Fibroblast of lung (primary cell): ENCODE data around the gene ECD. TPM values are rescaled to one million over a fixed set of nuclear protein-coding genes. Genes with fewer than 3 reads are reported as not detected.
A peak's percentile ranks its signal among the peaks of the same experiment; 100 is the strongest.

Experiments used
- DNase-seq, 2 donors: peaks; one replicate each; pipeline versions ENCODE4 v3.0.0 to v3.0.0-alpha.2; 2010; ENCODE audit warnings: low read depth in 2 of 2
- H2AFZ ChIP-seq: 2 replicates; pipeline ENCODE4 v1.5.1; 2012; ENCODE audit warnings: low read length, control low read depth, inconsistent platforms
- H3K27ac ChIP-seq: 2 replicates; pipeline ENCODE4 v1.5.1; 2011; ENCODE audit warnings: low read length, control low read depth; ENCODE audit not compliant: insufficient read depth
- H3K27me3 ChIP-seq: 2 replicates; pipeline ENCODE4 v1.5.1; 2011; ENCODE audit warnings: mild to moderate bottlenecking, low read length; ENCODE audit not compliant: control insufficient read depth, insufficient read depth
- H3K36me3 ChIP-seq: 2 replicates; pipeline ENCODE4 v1.5.1; 2011; ENCODE audit warnings: low read length; ENCODE audit not compliant: control insufficient read depth, insufficient read depth
- H3K4me1 ChIP-seq: 2 replicates; pipeline ENCODE4 v1.5.1; 2011; ENCODE audit warnings: low read length; ENCODE audit not compliant: control insufficient read depth, insufficient read depth; ENCODE audit errors: extremely low read depth
- H3K4me2 ChIP-seq: 2 replicates; pipeline ENCODE4 v1.5.1; 2011; ENCODE audit warnings: low read length, control low read depth; ENCODE audit not compliant: insufficient read depth; ENCODE audit errors: extremely low read depth
- H3K4me3 ChIP-seq, 4 experiments: fragments of 200-600 bp in 1 of 4; sonication (generic) in 1 of 4; replicated peaks in 1 of 4; 2 replicates each; pipeline ENCODE4 v1.5.1; 2011 to 2016; ENCODE audit warnings: low read length in 4 of 4, low read depth in 3 of 4, mild to moderate bottlenecking in 3 of 4, control low read depth in 2 of 4, inconsistent platforms in 1 of 4, mixed read lengths in 1 of 4; ENCODE audit not compliant: insufficient read depth in 1 of 4; ENCODE audit errors: control extremely low read depth in 1 of 4
- H3K79me2 ChIP-seq: 2 replicates; pipeline ENCODE4 v1.5.1; 2012; ENCODE audit warnings: mild to moderate bottlenecking, low read length, inconsistent platforms; ENCODE audit not compliant: control insufficient read depth, insufficient read depth
- H3K9ac ChIP-seq: 2 replicates; pipeline ENCODE4 v1.5.1; 2011; ENCODE audit warnings: mild to moderate bottlenecking, low read length, control low read depth; ENCODE audit not compliant: insufficient read depth
- H3K9me3 ChIP-seq: 2 replicates; pipeline ENCODE4 v1.5.1; 2012; ENCODE audit warnings: low read depth, low read length; ENCODE audit not compliant: control insufficient read depth, insufficient read depth
- H4K20me1 ChIP-seq: 2 replicates; pipeline ENCODE4 v1.5.1; 2011; ENCODE audit warnings: low read length; ENCODE audit not compliant: control insufficient read depth, insufficient read depth; ENCODE audit errors: extremely low read depth
- CTCF ChIP-seq, 2 donors: IDR thresholded peaks in 1 of 2; conservative IDR thresholded peaks in 1 of 2; 1 replicate in 1 of 2; 2 replicates in 1 of 2; pipeline ENCODE4 v1.5.1; 2011 to 2012; ENCODE audit warnings: low read length in 2 of 2, control low read depth in 1 of 2, inconsistent platforms in 1 of 2, low read depth in 1 of 2, mild to moderate bottlenecking in 1 of 2
- EZH2 ChIP-seq: IDR thresholded peaks from 2 replicates; pipeline ENCODE4 v1.5.1; 2012; ENCODE audit warnings: low read length, control low read depth, mild to moderate bottlenecking; ENCODE audit errors: missing control alignments
- polyA plus RNA-seq, 2 donors: library from polyadenylated mRNA; depleted of rRNA in 1 of 2; stranded (reverse) in 1 of 2; unstranded in 1 of 2; fragments of >200 nt; gene quantifications; 2 replicates each; pipeline ENCODE4 v1.2.1, GENCODE V29; 2011 to 2012; ENCODE audit warnings: missing spikeins in 1 of 2
- total RNA-seq: library from RNA; depleted of rRNA; stranded (reverse); fragments of >200 nt; gene quantifications from 2 replicates; pipeline ENCODE4 v1.2.1, GENCODE V29; 2014

Gene ECD
- total and polyA plus RNA-seq, 2 donors (not counting 1 experiment from before 2014, with no cell fraction given) = 22.0 to 40.9 TPM

GRCh38 chr10:73161079-73161478 lies 6.7 kb downstream of the ECD start:
- DNase-seq = no peak
- H3K4me1 ChIP-seq = no peaks in the 10 kb centered on the region
- H2AFZ ChIP-seq = no peak overlapping the region
- H3K79me2 ChIP-seq = peaks cover 39% of the 10 kb centered on the region
- no peaks in the 10 kb centered on the region for H3K27me3 ChIP-seq
- H3K9ac ChIP-seq = no peak overlapping the region
- H3K9me3 ChIP-seq = no peaks in the 10 kb centered on the region
- H3K36me3 ChIP-seq = peaks cover 4% of the 10 kb centered on the region
- no peak overlapping the region for H3K4me2 ChIP-seq
- H3K4me3 ChIP-seq = no peak overlapping the region
- no peak overlapping the region for H3K27ac ChIP-seq
- TF ChIP-seq EZH2 (no peak), CTCF (conservative IDR thresholded peaks at IDR 0.05 in 1 of 2, IDR thresholded peaks at IDR 0.05 in 1 of 2; ENCODE audit: low read depth in 1 of 2, low read length in 2 of 2) (no peak)
- no peaks in the 10 kb centered on the region for H4K20me1 ChIP-seq

DNA sequence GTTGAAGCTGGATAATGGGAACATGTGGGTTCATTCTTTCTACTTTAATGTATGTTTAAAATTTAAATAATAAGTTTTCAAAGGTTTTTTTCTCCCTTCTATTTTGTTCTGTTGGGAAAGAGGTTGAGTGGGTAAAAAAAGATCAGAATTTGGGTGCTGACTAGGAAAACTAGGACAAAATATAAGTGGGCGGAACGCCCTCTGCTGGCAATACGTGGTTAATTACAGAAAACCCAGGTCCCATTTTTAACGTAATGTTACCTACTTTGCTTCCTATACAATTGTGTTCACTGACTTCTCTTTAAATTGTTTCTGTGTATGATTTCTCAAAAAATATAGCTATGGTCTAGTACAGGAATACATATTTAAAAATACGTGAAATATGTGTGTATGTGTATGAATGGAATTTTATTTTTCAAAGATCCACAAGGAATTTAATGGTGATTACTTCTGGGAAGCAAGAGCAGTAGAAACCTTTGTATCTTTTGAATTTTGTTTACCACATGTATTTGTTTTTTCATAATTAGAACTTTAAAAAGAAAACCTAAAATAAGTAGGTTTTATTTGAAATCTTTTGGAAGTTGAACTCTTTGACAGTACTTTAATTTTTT lies 8.7 kb downstream of the ECD start:
- H3K79me2 ChIP-seq = peaks cover 28% of the 10 kb centered on the region

DNA sequence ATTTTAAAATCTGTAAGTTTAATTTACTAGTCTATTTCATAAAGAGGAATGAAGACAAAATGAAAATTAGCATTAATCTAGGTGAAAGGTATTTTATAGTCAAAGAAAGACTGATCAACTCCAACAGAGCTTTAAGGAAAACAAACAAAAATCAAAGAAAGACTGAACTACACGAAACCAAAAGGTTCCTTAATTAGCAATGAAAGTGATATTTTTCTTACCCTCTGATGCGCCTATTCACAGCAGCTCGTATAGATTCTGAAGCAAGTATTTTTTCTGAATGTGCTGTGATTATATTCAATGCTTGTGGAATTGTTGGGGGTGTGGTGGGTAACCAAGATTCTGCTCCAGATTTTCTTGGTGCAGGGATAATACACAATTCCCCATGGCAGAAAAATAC lies 11.8 kb downstream of the ECD start:
- Histone ChIP-seq H2AFZ (no peak overlapping the region), H3K79me2 (peaks cover 7% of the 10 kb centered on the region), H3K27me3 (no peaks in the 10 kb centered on the region), H3K4me3 (no peak overlapping the region), H3K27ac (no peak overlapping the region), H3K36me3 (peaks cover 3% of the 10 kb centered on the region), H4K20me1 (no peaks in the 10 kb centered on the region), H3K4me2 (no peak overlapping the region), H3K4me1 (no peaks in the 10 kb centered on the region), H3K9ac (no peak overlapping the region), H3K9me3 (no peaks in the 10 kb centered on the region)
- no peak for DNase-seq
- TF ChIP-seq CTCF (conservative IDR thresholded peaks at IDR 0.05 in 1 of 2, IDR thresholded peaks at IDR 0.05 in 1 of 2; ENCODE audit: low read depth in 1 of 2, low read length in 2 of 2) = no peak

More for the DNA sequence above, 8.7 kb downstream of the ECD start:
- H3K27me3 ChIP-seq = no peaks in the 10 kb centered on the region
- H3K9ac ChIP-seq = no peak overlapping the region
- H3K27ac ChIP-seq = no peak overlapping the region
- DNase-seq = peak; percentile 18 to 66
- no peak overlapping the region for H2AFZ ChIP-seq
- no peak overlapping the region for H3K4me2 ChIP-seq
- peaks cover 4% of the 10 kb centered on the region for H3K36me3 ChIP-seq
- TF ChIP-seq EZH2 (no peak), CTCF (conservative IDR thresholded peaks at IDR 0.05 in 1 of 2, IDR thresholded peaks at IDR 0.05 in 1 of 2; ENCODE audit: low read depth in 1 of 2, low read length in 2 of 2) (peak; percentile 63 to 74)
- H3K9me3 ChIP-seq = no peaks in the 10 kb centered on the region
- no peaks in the 10 kb centered on the region for H3K4me1 ChIP-seq
- no peaks in the 10 kb centered on the region for H4K20me1 ChIP-seq
- no peak overlapping the region for H3K4me3 ChIP-seq
